ENCODE measurements around the gene TGFBR3L. TPM values are rescaled to one million over a fixed set of nuclear protein-coding genes. Genes with fewer than 3 reads are reported as not detected.

TGFBR3L gene
- total RNA-seq, 3 donors from 2014 or later (not counting 1 experiment from before 2014, with no cell fraction given), result 3.5 to 4.6 (median 4.4) TPM

GRCh38 chr19:7965259-7965841 is 50.7 kb downstream of the TGFBR3L start:
- no peak for DNase-seq
- Mint-ChIP-seq H3K27me3 (ENCODE audit: low read depth in 2 of 2) (no peaks in the 10 kb centered on the region), H3K27ac (no peak overlapping the region), H3K4me3 (no peak overlapping the region), H3K9me3 (no peaks in the 10 kb centered on the region), H3K4me1 (peaks cover 0 to 9% of the 10 kb centered on the region in 2 donors), H3K36me3 (peaks cover 8% of the 10 kb centered on the region)
- Histone ChIP-seq H3K27me3 (ENCODE audit: control insufficient read depth, insufficient read depth, low read length) (no peaks in the 10 kb centered on the region), H3K27ac (ENCODE audit: low read length) (no peak overlapping the region), H3K36me3 (ENCODE audit: control insufficient read depth, insufficient read depth, low read length) (peaks cover 41% of the 10 kb centered on the region), H3K4me3 (ENCODE audit: low read length) (no peak overlapping the region), H3K4me1 (ENCODE audit: control insufficient read depth, insufficient read depth, low read length) (no peaks in the 10 kb centered on the region), H3K9me3 (ENCODE audit: control insufficient read depth, insufficient read depth, low read length) (no peaks in the 10 kb centered on the region)
- no peak for TF ChIP-seq CTCF (IDR thresholded peaks at IDR 0.05)
- no peak for ATAC-seq
- intact Hi-C loops (cut with micrococcal nuclease), result no loop called here
- WGBS (ENCODE audit: insufficient coverage), result 98% methylated on average over 11 of the region's 12 CpGs

- Histone ChIP-seq H3K27me3 (ENCODE audit: control insufficient read depth, insufficient read depth, low read length) (no peaks in the 10 kb centered on the region), H3K27ac (ENCODE audit: low read length) (no peak overlapping the region), H3K36me3 (ENCODE audit: control insufficient read depth, insufficient read depth, low read length) (peaks cover 43% of the 10 kb centered on the region), H3K4me3 (ENCODE audit: low read length) (no peak overlapping the region), H3K4me1 (ENCODE audit: control insufficient read depth, insufficient read depth, low read length) (no peaks in the 10 kb centered on the region), H3K9me3 (ENCODE audit: control insufficient read depth, insufficient read depth, low read length) (no peaks in the 10 kb centered on the region)
- H3K27ac Mint-ChIP-seq, result peak overlapping the region in 1 of 2 donors; percentile 22
- no peak for TF ChIP-seq CTCF (IDR thresholded peaks at IDR 0.05)
- no peaks in the 10 kb centered on the region for H3K27me3 Mint-ChIP-seq (ENCODE audit: low read depth in 2 of 2)
- no peaks in the 10 kb centered on the region for H3K9me3 Mint-ChIP-seq
- no peak overlapping the region for H3K4me3 Mint-ChIP-seq
- WGBS (ENCODE audit: insufficient coverage), result 93% methylated on average over 9 of the region's 12 CpGs
- no peak for DNase-seq
- intact Hi-C loops (cut with micrococcal nuclease), result no loop called here
- no peak for ATAC-seq
- peaks cover 0 to 9% of the 10 kb centered on the region in 2 donors for H3K4me1 Mint-ChIP-seq
- H3K36me3 Mint-ChIP-seq, result peaks cover 8% of the 10 kb centered on the region
Measured at GRCh38 chr19:7965921-7966665, 51.5 kb downstream of the TGFBR3L start.

GRCh38 chr19:7968008-7968795 is 53.6 kb downstream of the TGFBR3L start:
- Histone ChIP-seq H3K4me1 (ENCODE audit: control insufficient read depth, insufficient read depth, low read length) (no peaks in the 10 kb centered on the region), H3K27ac (ENCODE audit: low read length) (no peak overlapping the region), H3K36me3 (ENCODE audit: control insufficient read depth, insufficient read depth, low read length) (peaks cover 44% of the 10 kb centered on the region), H3K4me3 (ENCODE audit: low read length) (no peak overlapping the region), H3K9me3 (ENCODE audit: control insufficient read depth, insufficient read depth, low read length) (no peaks in the 10 kb centered on the region), H3K27me3 (ENCODE audit: control insufficient read depth, insufficient read depth, low read length) (no peaks in the 10 kb centered on the region)
- ATAC-seq (peak in 1 of 3 donors; percentile 53), DNase-seq (no peak)
- Mint-ChIP-seq H3K9me3 (no peaks in the 10 kb centered on the region), H3K27me3 (ENCODE audit: low read depth in 2 of 2) (no peaks in the 10 kb centered on the region), H3K4me1 (peaks cover 0 to 9% of the 10 kb centered on the region in 2 donors), H3K27ac (peak overlapping the region; percentile 14 to 65), H3K4me3 (no peak overlapping the region), H3K36me3 (no peaks in the 10 kb centered on the region)
- 84% methylated on average over 14 of the region's 15 CpGs for whole genome bisulfite sequencing (ENCODE audit: insufficient coverage)
- intact Hi-C loops (cut with micrococcal nuclease), result no loop called here
- TF ChIP-seq CTCF (IDR thresholded peaks at IDR 0.05), result no peak

Other genes starting within 250 kb of the TGFBR3L start
- gene RETN, start 245.8 kb upstream of the TGFBR3L start, total RNA-seq, result 1 to 10 TPM in 1 of 3 donors, not detected in 2; 3.8 TPM
- 1 to 10 TPM in 2 of 3 donors, under 1 TPM in 1; 0.59 to 4.8 (median 1.8) TPM for gene MCEMP1, start 237.7 kb upstream of the TGFBR3L start, total RNA-seq
- gene TRAPPC5, start 234.0 kb upstream of the TGFBR3L start, total RNA-seq, result 10 to 100 TPM; 53.8 to 58.8 (median 54.2) TPM
- gene FCER2, start 212.7 kb upstream of the TGFBR3L start, total RNA-seq, result 1 to 10 TPM in 2 of 3 donors, under 1 TPM in 1; 0.52 to 1.2 (median 1.0) TPM
- not detected for gene CLEC4G, start 182.7 kb upstream of the TGFBR3L start, total RNA-seq
- under 1 TPM in 1 of 3 donors, not detected in 2; 0.10 TPM for gene CD209, start 167.3 kb upstream of the TGFBR3L start, total RNA-seq
- gene CLEC4M, start 151.6 kb upstream of the TGFBR3L start, total RNA-seq, result not detected
- gene EVI5L, start 84.6 kb upstream of the TGFBR3L start, total RNA-seq, result 10 to 100 TPM in 2 of 3 donors, 1 to 10 TPM in 1; 9.6 to 13.5 (median 11.3) TPM
- under 1 TPM; 0.11 to 0.13 (median 0.12) TPM for gene PRR36, start 40.4 kb upstream of the TGFBR3L start, total RNA-seq
- gene LRRC8E, start 26.3 kb upstream of the TGFBR3L start, total RNA-seq, result not detected
- gene MAP2K7, start 11.0 kb upstream of the TGFBR3L start, total RNA-seq, result 100 to 1,000 TPM; 131 to 218 (median 159) TPM
- gene SNAPC2, start 5.5 kb downstream of the TGFBR3L start, total RNA-seq, result 10 to 100 TPM; 22.1 to 32.4 (median 27.1) TPM
- gene CTXN1, start 11.3 kb downstream of the TGFBR3L start, total RNA-seq, result under 1 TPM in 1 of 3 donors, not detected in 2; 0.39 TPM
- 100 to 1,000 TPM in 1 of 3 donors, 10 to 100 TPM in 2; 83.3 to 116 (median 89.4) TPM for gene TIMM44, start 28.8 kb downstream of the TGFBR3L start, total RNA-seq
- gene ELAVL1, start 90.8 kb downstream of the TGFBR3L start, total RNA-seq, result 10 to 100 TPM; 36.9 to 43.9 (median 43.8) TPM
- under 1 TPM in 1 of 3 donors, not detected in 2; 0.28 TPM for gene CCL25, start 137.9 kb downstream of the TGFBR3L start, total RNA-seq
- gene FBN3, start 234.8 kb downstream of the TGFBR3L start, total RNA-seq, result under 1 TPM in 1 of 3 donors, not detected in 2; 0.25 TPM